AG08396 (cell line): ENCODE data around the gene LIMS3.
"Not testable (repeated sequence)": the region's sequence is repeated elsewhere in the genome, so short reads cannot be mapped to it uniquely, and the experiment has no call there.

Experiments used
- DNase-seq: peaks from one replicate; pipeline ENCODE4 v3.0.0; 2012; ENCODE audit warnings: low spot score, mixed read lengths

The LIMS3 gene

DNA sequence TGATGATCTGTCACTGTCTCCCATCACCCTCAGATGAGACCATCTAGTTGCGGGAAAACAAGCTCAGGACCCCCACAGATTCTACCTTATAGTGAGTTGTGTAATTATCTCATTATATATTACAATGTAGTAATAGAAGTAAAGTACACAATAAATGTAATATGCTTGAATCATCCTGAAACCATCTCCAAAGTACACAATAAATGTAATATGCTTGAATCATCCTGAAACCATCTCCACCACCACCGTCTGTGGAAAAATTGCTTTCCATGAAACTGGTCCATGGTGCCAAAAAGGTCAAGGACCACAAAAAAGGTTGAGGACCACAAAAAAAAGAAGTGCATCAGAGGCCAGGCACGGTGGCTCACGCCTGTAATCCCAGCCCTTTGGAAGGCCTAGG, 29.3 kb downstream of the LIMS3 start:
- not testable (repeated sequence) for DNase-seq

DNA sequence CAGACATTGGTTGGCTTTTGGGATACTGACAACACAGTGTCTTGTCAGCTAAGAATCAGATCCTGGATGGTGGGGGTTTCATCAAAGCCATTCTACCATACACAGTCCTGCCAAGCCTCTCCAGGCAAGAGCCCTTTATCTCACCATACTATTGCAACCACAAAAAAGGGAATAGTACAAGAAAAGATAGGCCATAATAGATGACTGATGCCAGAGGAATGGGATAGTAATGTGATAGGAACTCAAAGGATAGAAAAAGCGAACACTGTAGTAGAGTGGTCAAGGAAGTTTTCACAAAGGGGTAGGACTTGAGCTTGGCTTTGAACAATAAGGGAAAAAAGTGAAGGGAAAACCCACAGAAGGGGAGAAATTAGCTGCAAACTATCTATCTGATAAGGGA, 30.7 kb downstream of the LIMS3 start:
- not testable (repeated sequence) for DNase-seq

DNA sequence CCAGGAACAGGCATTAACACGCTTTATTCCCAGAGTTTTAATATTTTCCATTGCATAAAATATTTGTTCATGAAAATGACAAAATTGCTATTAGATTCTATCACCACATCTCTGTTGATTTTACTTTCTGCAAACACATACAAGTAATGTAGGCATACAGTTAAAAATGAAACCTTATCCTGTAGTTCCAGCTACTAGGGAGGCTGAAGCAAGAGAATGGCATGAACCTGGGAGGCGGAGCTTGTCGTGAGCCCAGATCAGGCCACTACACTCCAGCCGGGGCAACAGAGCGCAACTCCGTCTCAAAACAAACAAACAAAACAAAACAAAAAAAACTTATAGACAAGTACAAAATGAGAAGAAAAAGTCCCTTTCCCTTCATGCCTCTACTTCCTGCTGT, 38.0 kb downstream of the LIMS3 start:
- not testable (repeated sequence) for DNase-seq

DNA sequence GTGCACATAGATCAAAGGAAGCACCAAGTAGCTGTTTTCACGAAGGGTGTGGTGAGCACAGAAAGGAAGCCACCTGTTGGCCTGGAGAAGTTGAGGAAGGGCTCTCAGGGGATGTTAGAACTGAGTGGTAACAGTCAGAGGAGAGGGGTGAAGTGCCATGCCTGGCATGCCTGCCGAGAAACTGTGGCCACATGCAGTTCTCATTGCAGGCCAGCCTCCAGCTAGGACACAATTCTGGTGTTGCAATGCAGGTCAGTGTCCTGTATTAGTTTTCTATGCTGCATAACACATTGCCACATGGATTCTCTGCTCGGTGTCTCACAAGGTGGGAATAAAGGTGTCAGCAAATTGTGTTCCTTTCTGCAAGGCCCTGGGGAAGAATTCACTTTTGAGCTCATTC, 46.9 kb downstream of the LIMS3 start:
- DNase-seq = not testable (repeated sequence)

DNA sequence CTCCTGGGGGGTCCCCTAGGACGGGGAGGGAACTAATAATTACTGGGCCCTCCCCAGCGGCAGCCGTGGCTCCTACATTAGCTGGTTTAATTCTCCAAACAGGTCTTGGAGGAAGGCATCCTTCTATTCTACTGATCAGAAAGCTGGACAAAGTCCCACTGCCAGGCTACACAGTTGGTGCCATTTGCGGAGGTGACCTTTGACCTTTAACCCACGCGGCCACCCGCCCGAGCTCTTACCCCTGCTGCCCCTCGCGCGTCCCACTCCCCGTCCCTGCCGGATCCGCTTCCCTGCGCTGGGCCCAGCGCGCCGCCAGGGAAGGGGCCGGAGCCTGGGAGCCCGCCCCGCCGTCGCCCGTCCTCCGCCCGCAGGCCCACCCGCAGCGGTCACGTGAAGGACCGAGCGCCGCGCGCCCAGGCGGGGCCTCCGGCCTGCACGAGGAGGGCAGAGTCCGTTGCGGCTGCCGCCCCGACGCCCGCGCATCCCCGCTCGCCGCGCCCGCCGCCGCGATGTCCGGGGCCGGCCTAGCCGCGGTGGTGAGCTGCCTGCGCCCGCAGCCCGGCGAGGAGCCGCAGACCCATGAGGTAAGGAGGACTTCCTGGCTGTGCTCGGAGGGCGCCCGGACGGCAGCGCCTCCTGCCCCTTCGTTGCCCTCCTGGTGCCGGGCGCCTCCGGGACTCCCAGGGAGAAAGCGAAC, 48.9 kb downstream of the LIMS3 start:
- not testable (repeated sequence) for DNase-seq

DNA sequence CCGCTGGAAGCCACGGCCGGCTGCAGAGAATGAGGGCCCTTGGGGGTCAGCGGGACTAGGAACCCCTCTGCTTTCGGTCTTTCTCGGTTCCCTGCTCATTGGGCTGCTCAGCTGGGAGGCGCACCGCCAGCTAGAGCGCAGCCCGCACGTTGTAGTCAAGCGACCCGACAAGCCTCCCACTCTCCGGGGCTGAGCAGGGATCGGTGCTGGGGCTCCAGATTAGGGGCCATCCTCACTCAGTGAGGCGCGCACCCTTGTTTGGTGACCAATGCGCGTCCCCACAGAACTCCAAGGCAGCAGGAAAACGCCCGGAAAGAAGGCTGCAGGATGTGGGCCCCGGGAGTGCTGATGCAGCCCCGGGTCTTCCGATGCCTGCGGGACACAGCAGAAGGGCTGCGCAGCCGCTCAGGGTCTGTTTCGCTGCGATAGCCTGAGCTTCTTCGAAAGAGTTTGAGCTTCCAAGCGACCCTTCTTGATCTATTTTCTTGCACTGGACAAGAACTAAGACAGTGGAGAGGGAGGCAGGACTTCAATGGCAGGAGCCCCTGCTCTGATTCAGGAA, 49.6 kb downstream of the LIMS3 start:
- not testable (repeated sequence) for DNase-seq

DNA sequence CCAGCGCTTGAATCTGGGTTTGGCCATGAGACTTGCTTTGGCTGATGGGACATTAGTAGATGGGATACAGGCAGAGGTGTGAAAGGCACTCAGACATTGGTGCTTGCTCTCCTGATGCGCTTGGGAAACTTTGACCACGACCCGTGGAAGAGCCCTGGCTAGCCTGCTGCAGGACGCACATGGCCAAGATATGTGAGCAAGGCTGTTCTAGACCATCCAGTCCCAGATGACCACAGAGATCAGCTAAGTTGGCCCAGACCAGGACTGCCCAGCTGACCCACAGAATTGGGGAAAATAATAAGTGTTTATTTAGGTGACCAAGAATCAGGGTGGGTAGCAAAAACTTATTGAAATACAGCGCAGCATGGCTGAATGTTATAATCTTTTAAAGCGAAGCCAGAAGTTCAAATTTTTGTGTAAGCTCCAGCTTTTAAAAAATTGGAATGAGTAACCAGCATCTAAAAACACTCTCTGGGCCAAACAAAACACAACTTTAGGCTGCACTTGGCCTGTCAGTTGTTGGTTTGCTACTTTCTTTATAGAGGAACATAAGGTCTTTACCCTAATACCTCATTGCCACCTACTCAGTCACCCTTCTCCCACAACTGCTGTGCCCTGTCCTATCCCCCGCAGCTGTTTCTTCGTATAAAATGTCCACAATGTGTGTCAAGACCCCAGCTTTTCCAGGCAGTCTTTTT, 51.8 kb downstream of the LIMS3 start:
- DNase-seq = not testable (repeated sequence)

DNA sequence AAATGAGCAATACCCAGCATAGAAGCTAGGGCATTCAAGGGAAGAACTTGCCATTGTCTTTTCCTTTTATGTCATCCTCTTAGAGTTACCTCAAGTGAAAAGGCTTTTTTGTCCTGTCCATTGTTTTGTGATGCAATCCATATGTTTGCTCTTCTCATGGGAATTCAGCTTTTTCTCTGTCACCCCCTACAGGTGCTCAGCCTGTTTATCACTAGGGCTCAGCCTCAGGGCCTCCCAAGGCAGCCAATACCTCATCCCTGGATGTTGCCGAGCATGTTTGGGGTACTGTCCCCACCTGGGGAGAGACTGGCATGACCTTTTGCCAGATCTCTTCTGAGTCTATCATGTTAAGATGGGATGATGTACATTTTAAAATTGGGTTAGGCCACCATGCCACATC, 65.5 kb downstream of the LIMS3 start:
- DNase-seq = not testable (repeated sequence)

DNA sequence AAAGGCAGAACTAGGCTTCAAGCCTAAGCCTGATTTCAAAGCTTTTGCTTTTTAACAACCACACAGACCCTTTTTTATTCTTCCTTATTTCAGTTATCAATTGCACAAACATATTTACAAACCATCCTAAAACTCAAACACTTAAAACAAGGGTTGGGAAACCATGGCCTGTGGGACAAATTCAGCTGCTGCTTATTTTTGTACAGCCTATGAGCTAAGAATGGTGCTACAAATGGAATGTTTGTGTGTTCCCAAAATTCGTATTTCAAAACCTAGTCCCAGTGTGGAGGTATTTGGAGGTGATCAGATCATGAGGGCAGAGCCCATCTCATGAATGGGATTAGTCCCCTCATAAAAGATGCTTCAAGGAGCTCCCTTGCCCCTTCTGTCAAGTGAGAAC, 67.0 kb downstream of the LIMS3 start:
- DNase-seq = not testable (repeated sequence)

DNA sequence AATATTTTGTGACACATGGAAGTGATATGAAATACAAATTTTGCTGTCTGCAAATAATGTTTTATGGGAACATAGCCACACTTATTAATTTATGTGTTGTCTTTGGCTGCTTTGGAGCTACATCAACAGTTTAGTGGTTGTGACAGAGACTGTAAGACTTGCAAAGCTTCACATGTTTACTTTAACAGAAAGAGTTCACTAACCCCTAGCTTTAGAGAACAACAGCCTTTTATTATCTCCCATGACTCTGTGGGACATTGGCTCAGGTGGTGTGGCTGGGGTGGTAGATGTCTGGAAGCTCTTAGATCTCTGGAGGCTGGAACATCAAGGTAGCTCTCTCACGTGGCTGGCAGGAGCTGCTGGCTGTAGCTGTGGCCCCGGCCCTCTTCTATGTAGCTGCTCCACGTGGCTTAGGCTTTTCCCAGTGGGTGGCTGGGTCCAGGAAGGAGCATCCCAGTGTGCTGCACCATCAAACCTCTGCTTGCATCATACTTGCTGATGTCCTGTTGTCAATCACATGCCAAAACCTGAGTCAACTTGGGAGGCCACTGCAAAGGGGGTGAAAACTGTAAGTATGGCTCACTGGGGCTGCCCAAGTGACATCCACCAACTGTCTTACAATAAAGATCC, 67.7 kb downstream of the LIMS3 start:
- DNase-seq = not testable (repeated sequence)

DNA sequence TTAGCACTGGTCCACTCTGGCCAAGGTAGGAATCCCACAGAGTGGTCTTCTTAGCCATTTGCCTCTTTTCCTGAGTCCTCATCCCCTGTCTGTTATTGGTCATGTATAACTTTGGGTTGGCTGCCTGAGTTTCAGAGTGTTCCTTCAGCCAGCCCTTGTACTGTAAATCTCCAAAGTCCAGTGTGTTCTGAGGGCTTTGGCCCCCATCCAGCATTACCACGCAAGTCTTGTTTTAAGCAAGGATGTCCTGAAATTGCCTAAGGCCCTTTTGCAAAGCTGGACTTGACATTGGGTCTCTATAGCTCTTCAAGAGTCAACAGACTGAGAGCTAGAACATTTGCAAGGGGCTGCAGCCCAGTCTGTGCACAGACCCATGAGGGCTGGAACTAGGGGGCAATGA, 68.4 kb downstream of the LIMS3 start:
- not testable (repeated sequence) for DNase-seq

DNA sequence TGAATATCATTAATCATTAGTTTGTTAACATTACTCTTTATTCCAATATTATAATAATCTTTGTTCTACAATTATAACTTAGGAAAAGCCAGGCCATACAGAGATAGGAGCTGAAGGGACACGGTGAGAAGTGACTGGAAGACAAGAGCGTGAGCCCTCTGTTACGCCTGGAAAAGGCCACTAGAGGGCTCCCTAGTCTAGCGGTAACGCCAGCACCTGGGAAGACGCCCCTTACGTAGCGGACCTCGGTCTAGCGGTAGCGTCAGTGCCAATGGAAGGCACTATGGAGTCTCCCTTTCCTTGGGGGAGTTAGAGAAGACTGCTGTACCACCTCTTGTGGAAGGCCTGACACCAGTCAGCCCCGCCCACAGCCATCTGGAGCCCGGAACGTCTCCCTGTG, 71.4 kb downstream of the LIMS3 start:
- DNase-seq = not testable (repeated sequence)

DNA sequence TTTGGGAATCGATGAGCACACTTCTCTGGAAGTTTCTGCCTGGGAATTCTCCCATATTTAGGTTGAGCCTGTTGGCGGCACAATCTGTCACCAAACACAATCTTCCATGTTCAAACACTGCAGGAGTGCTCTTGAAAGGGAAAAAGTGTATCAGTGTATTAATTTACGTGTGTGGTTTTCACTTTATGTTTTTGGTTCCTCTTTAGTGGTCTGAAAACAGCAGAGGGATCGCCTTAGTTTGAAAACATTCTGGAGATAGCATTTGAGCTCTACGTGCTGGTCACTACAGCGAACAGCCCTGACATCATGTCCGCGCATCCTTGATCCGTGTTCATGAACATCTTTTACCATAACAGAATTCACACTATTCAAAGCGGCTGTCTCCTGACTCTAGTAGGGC, 73.2 kb downstream of the LIMS3 start:
- not testable (repeated sequence) for DNase-seq
